Motor neuron (in vitro differentiated cells): Measurements from ENCODE around the gene JMJD6. TPM values are rescaled to one million over a fixed set of nuclear protein-coding genes. Genes with fewer than 3 reads are reported as not detected.

Experiments used
- ATAC-seq, 8 experiments: fragments of 200-7000 bp; cut with Tn5 transposase; replicated peaks in 6 of 8; 2 replicates each; pipeline ENCODE4 v1.8.0; 2021; ENCODE audit warnings: mild to moderate bottlenecking in 8 of 8, moderate library complexity in 8 of 8
- H3K27ac ChIP-seq, 2 donors: fragments of 250-450 bp; sonication (Bioruptor Pico); 2 replicates each; pipeline ENCODE4 v1.9.0; 2021; ENCODE audit warnings: antibody characterized with exemption in 2 of 2, mild to moderate bottlenecking in 2 of 2, moderate library complexity in 1 of 2
- H3K4me1 ChIP-seq, 2 donors: fragments of 250-450 bp; sonication (Bioruptor Pico); replicated peaks in 1 of 2; 2 replicates each; pipeline ENCODE4 v1.6.1; 2021; ENCODE audit warnings: antibody characterized with exemption in 2 of 2, mild to moderate bottlenecking in 2 of 2, moderate library complexity in 1 of 2
- H3K4me3 ChIP-seq, 5 donors: fragments of 250-450 bp; sonication (Bioruptor Pico); 2 replicates each; pipeline ENCODE4 v1.9.0; 2021; ENCODE audit warnings: antibody characterized with exemption in 5 of 5, mild to moderate bottlenecking in 5 of 5, moderate library complexity in 4 of 5
- WGBS, 10 experiments: fragments of 450-650 bp; shearing (Covaris generic); methylation state at CpG; one replicate each; pipeline ENCODE4 v1.0.0; 2022; 5-methylcytosine and 5-hydroxymethylcytosine counted together
- in situ Hi-C, 9 experiments: fragments of 400-800 bp; cut with MboI; loops; one replicate each; pipeline ENCODE4 v1.15.0; 2021; ENCODE audit warnings: low sequenced_read_pairs in 9 of 9, low pct_unique_long_range_greater_than_20kb in 2 of 9; ENCODE audit not compliant: unreplicated experiment in 9 of 9
- total RNA-seq, 8 experiments: library from RNA; unstranded; fragments of 300-600 nt; gene quantifications; 2 replicates each; pipeline versions ENCODE4 v1.2.3 to v1.2.4, GENCODE V29; 2022

Gene JMJD6
- total RNA-seq, 8 experiments from 2014 or later: 20.8 to 45.5 (median 26.5) TPM

DNA sequence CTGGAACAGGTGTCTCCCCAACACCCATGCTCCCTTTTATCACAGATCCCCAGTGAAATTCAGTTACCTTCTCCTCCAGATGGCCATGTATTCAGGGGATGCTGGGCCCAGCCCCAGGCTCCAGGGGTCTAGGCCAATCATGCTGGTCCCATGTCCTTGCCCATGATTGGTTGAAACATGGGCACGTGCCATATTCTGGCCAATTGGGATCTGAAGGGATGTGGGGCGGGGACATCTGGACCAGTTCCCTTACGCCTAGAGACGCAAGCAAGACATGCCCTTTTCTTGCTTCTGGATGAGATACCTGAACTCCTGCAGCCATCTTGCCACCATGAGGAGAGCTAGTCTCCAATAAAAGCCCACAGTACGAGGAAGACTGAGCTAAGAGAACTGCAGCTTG is 51.8 kb downstream of the JMJD6 start:
- Histone ChIP-seq H3K4me3 (no peak overlapping the region), H3K4me1 (peaks cover 4 to 13% of the 10 kb centered on the region in 2 donors), H3K27ac (no peak overlapping the region)
- WGBS, 10 experiments: 81 to 100% (median 94%) methylated on average over 2 to 5 of the region's 5 CpGs; no CpG with 5 or more reads in 3 of the 10 experiments
- in situ Hi-C loops: no loop called here
- ATAC-seq: no peak

DNA sequence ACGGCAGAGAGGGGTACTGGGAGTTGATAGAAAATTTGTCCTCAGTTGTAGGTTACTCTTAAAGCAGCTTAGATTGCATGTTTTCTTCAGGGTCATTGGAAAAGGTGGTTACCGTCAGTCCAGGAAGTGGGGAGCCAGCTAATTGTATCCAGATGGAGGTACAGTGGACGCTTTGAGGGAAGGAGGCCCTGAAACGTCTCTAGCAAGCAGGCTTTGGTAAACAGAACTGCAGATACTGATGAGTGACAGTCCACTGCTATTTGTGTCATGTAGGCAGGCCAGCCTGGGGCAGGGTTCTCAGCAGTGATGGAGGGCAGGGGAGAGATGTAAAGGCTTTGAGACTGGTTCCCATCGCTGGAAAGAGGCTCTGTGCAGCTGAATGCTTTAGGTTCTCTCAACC is 52.7 kb downstream of the JMJD6 start:
- peaks cover 4 to 13% of the 10 kb centered on the region in 2 donors for H3K4me1 ChIP-seq
- in situ Hi-C loops: no loop called here
- no peak for ATAC-seq
- no peak overlapping the region for H3K4me3 ChIP-seq
- H3K27ac ChIP-seq: no peak overlapping the region
- 40 to 100% (median 84%) methylated on average over 1 to 4 of the region's 5 CpGs for WGBS, 10 experiments

DNA sequence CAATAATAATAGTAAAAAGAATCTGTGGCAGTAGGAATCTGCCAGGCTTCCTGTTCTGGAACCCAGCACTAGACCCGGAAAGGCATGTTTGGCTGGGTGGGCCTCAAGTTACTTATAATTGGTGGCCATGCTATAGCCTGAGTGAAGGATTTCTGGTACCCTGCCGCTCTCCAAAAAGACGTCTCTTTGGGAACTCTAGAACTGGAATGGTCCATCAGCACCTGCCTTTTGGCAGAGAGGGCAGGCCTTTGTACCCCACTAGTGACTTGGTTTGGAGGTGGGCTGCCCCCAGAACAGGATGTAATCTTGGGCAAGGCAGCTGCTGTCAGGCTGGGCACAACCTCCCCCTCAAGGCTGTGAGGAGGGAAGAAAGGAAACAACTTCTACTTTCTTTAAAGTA is 53.5 kb downstream of the JMJD6 start:
- H3K4me1 ChIP-seq: peaks cover 4 to 13% of the 10 kb centered on the region in 2 donors
- no peak for ATAC-seq
- H3K4me3 ChIP-seq: no peak overlapping the region
- in situ Hi-C loops: no loop called here
- no peak overlapping the region for H3K27ac ChIP-seq
- 80 to 100% (median 94%) methylated on average over 1 to 3 of the region's 3 CpGs; no CpG with 5 or more reads in 3 of the 10 experiments for WGBS, 10 experiments

DNA sequence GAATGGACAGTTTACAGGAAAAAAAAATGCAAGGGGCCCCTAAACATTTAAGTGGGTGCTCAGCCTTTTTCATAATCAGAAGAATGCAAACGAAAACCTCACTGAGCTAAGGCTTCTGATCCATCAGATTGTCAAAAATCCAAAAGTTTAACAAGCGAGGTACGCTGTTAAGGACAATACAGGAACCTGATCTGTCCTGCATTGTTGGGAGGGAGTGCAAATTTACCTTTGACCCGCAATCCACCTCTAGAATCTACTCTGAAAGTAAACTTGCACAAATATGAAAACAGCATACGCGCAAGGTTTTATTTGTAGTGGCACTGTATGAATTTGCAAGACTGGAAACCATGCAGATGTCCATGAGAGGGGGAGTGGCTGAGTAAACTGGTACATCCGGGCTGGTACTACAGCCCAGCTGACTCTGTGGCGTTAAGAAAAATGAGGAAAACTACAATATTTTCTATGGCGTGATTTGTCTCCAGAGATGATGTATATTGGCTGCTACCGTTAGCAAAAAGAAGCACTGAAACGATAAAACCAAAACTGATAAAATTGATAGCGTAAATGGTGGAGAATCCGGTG is 54.0 kb downstream of the JMJD6 start:
- ATAC-seq: no peak
- Histone ChIP-seq H3K27ac (peak overlapping the region; percentile 21 to 61), H3K4me3 (peak overlapping the region; percentile 47 to 75 (median 54)), H3K4me1 (peaks cover 4 to 13% of the 10 kb centered on the region in 2 donors)
- in situ Hi-C loops: no loop called here
- 0 to 90% (median 61%) methylated on average over 1 to 13 of the region's 13 CpGs for WGBS, 10 experiments

DNA sequence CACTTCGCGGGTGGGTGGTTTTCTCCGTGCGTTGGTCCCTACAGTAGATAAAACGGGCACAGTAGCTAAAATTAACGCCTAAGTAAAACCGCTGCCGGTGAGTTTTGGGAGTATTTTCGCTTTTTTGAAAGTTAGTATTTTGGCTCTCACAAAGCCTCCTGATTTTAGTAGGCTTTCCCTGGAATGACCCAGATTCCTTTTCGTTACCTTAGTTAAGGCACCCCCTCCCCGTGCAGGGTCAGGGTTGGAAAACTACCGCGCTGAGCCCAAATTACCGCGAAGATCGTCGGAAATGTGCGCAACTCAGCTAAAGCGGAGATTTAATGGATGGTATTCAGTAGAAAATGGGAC is 54.5 kb downstream of the JMJD6 start:
- in situ Hi-C loops: no loop called here
- WGBS, 10 experiments: 0 to 10% (median 0%) methylated on average over 1 to 19 of the region's 19 CpGs; no CpG with 5 or more reads in 2 of the 10 experiments
- H3K4me3 ChIP-seq: peak overlapping the region; percentile 47 to 75 (median 54)
- ATAC-seq: peak; percentile 1 to 15 (median 6)
- H3K4me1 ChIP-seq: peaks cover 4 to 13% of the 10 kb centered on the region in 2 donors
- H3K27ac ChIP-seq: peak overlapping the region; percentile 21 to 61

DNA sequence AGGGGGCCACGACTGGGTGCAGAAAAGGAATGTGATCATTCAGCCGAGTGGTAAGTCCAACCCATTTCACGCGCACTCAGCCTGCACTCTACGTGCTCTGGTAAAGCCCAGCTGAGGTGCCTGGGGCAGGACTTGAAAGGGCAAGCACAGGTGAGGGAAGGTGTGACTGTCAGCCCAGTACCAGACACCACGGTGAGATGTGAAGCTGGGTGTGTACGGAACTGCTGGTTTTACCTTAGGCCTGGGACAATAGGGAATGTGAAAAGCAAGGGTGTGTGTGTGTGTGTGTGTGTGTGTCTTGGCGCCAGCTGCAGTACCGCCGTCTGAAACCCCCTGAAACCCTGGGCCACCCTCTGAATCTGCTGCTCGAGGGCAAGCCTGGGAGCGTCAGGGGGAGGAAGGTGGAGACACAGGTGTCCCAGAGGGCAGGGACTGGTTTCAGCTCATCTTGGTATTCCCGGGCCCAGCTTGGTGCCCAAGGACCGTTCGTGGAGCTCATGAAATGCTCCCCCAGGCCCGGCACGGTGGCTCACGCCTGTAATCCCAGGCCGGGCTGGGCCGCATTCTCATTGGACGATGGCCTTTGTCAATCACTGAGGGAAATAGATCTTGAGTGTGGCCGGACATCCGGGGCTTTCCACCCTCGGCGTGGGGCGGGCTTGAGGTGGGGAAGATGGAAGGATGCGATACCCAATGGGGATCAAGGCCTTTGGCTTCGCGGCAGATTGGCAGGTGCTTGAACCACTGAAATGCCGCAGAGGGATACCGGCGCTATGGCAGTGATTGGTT is 55.1 kb downstream of the JMJD6 start:
- in situ Hi-C loops: no loop called here
- ATAC-seq: peak; percentile 97 to 99 (median 98)

DNA sequence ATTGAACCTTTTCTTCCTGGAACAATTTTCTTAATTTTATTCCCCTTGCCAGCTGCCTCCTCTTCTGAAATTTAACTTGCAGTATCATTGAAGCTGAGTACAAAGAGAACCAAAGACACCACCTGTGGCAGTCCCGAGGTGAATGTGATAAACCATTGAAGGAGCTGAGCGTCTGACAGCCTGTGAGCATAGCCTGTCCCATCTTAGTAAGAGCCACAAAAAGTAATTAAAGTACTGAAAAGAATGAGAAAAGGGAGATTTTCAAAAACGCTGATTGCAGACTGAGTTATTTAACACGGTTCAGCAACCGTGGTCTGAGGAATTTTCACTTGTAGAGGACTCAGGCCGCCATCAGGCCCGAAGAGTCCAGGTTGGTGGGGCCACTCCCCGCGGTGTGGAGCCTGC is 55.7 kb downstream of the JMJD6 start:
- H3K4me3 ChIP-seq: no peak overlapping the region
- WGBS, 10 experiments: 37 to 100% (median 67%) methylated on average over 1 to 6 of the region's 9 CpGs; no CpG with 5 or more reads in 1 of the 10 experiments
- peak overlapping the region in 1 of 2 donors; percentile 89 for H3K27ac ChIP-seq
- H3K4me1 ChIP-seq: peaks cover 4 to 13% of the 10 kb centered on the region in 2 donors
- ATAC-seq: no peak
- in situ Hi-C loops: no loop called here

More for the DNA sequence above, 55.1 kb downstream of the JMJD6 start:
- 2 to 57% (median 7%) methylated on average over 3 to 24 of the region's 32 CpGs; no CpG with 5 or more reads in 5 of the 10 experiments for WGBS, 10 experiments
- peak overlapping the region; percentile 84 to 89 for H3K27ac ChIP-seq
- peaks cover 4 to 13% of the 10 kb centered on the region in 2 donors for H3K4me1 ChIP-seq
- peak overlapping the region; percentile 47 to 75 (median 54) for H3K4me3 ChIP-seq

DNA sequence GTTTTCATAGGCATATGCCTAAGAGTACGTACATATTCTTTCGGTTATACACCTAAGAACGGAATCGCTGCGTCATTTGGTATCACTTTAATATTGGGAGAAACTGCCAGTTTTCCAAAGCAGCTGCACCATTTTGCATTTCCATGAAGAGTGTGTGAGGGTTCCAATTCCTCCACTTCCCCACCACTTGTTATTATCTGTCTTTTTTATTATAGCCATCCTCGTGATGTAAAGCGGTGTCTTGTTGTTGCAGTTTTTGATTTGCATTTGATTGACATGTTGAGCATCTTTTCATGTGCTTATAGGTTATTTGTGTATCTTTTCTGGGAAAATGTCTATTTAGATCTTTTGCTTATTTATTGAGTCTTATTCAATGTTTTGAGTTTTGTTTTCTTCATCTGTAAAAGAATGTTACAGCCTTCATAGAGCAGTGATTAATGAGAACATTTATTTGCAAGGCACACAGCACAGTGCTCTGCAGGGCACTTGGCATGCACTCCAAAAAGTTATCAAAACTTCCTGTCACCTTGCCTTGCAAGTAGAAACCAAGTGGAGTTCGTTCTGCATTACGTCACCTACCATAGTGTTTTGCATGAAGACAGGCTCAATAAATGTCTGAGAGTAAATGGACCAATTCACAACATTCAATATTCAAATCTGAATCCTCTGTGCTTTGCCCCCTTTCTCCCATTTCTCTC is 56.2 kb downstream of the JMJD6 start:
- Histone ChIP-seq H3K4me3 (no peak overlapping the region), H3K27ac (no peak overlapping the region)
- in situ Hi-C loops: no loop called here

More for the DNA sequence above, 56.2 kb downstream of the JMJD6 start:
- H3K4me1 ChIP-seq: peaks cover 4 to 13% of the 10 kb centered on the region in 2 donors
- no peak for ATAC-seq
- 80 to 100% (median 96%) methylated on average over 2 to 9 of the region's 9 CpGs for WGBS, 10 experiments

Other genes with a start within 250 kb of the JMJD6 start
- 10 to 100 TPM in 3 of 8 experiments, 1 to 10 TPM in 3, under 1 TPM in 2; 0.78 to 17.3 (median 2.8) TPM for gene RHBDF2, start 225.2 kb downstream of the JMJD6 start, total RNA-seq
- gene CYGB, start 188.9 kb downstream of the JMJD6 start, total RNA-seq: 10 to 100 TPM in 1 of 8 experiments, 1 to 10 TPM in 6, under 1 TPM in 1; 0.73 to 19.4 (median 5.4) TPM
- 1 to 10 TPM in 7 of 8 experiments, under 1 TPM in 1; 0.97 to 9.9 (median 4.1) TPM for gene PRCD, start 186.6 kb downstream of the JMJD6 start, total RNA-seq
- gene ST6GALNAC2, start 140.7 kb downstream of the JMJD6 start, total RNA-seq: 10 to 100 TPM in 1 of 8 experiments, 1 to 10 TPM in 2, under 1 TPM in 2, not detected in 3; 0.36 to 22.2 (median 1.3) TPM
- gene ST6GALNAC1, start 82.8 kb downstream of the JMJD6 start, total RNA-seq: under 1 TPM in 3 of 8 experiments, not detected in 5; 0.13 to 1.00 (median 0.38) TPM
- 100 to 1,000 TPM in 5 of 8 experiments, 10 to 100 TPM in 3; 19.7 to 214 (median 106) TPM for gene MXRA7, start 15.6 kb downstream of the JMJD6 start, total RNA-seq
- 10 to 100 TPM; 28.6 to 47.3 (median 37.7) TPM for gene METTL23, start 233 bp upstream of the JMJD6 start, total RNA-seq
- gene SRSF2, start 10.7 kb upstream of the JMJD6 start, total RNA-seq: 100 to 1,000 TPM in 7 of 8 experiments, 10 to 100 TPM in 1; 68.1 to 302 (median 147) TPM
- gene MFSD11, start 11.5 kb upstream of the JMJD6 start, total RNA-seq: 10 to 100 TPM; 14.9 to 38.7 (median 22.2) TPM
- gene MGAT5B, start 141.8 kb upstream of the JMJD6 start, total RNA-seq: 10 to 100 TPM in 4 of 8 experiments, 1 to 10 TPM in 4; 1.3 to 19.6 (median 10.0) TPM